Measurements from ENCODE around the gene ALDH1A2.
"Not testable (repeated sequence)": the region's sequence is repeated elsewhere in the genome, so short reads cannot be mapped to it uniquely, and the experiment has no call there.

ALDH1A2 gene

GRCh38 chr15:58065445-58066041 lies at the start of gene ALDH1A2:
Gene ALDH1A2 (minus strand): TSS chr15:58065711. CDS start chr15:58065650, 61 bp downstream.
- no peak for DNase-seq

GRCh38 chr15:58114812-58115211 lies 49.3 kb upstream of the ALDH1A2 start:
- DNase-seq: no peak

GRCh38 chr15:58114388-58114787 lies 48.9 kb upstream of the ALDH1A2 start:
- no peak for DNase-seq

- DNase-seq: not testable (repeated sequence)
Observed at GRCh38 chr15:58113358-58113757, 47.8 kb upstream of the ALDH1A2 start.

GRCh38 chr15:58111718-58112104 lies 46.2 kb upstream of the ALDH1A2 start:
- DNase-seq: no peak

GRCh38 chr15:58110999-58111717 lies 45.6 kb upstream of the ALDH1A2 start:
- no peak for DNase-seq

GRCh38 chr15:58109419-58109818 lies 43.9 kb upstream of the ALDH1A2 start:
- no peak for DNase-seq

GRCh38 chr15:58108117-58108516 lies 42.6 kb upstream of the ALDH1A2 start:
- DNase-seq: no peak

- DNase-seq: no peak
Observed at GRCh38 chr15:58103482-58103881, 38.0 kb upstream of the ALDH1A2 start.

GRCh38 chr15:58096529-58097084 lies 31.1 kb upstream of the ALDH1A2 start:
- DNase-seq: no peak

GRCh38 chr15:58095415-58095814 lies 29.9 kb upstream of the ALDH1A2 start:
- no peak for DNase-seq

GRCh38 chr15:58087871-58088270 lies 22.4 kb upstream of the ALDH1A2 start:
- no peak for DNase-seq

- DNase-seq: no peak
Observed at GRCh38 chr15:58086491-58086890, 21.0 kb upstream of the ALDH1A2 start.

- DNase-seq: no peak
Observed at GRCh38 chr15:58083526-58083925, 18.0 kb upstream of the ALDH1A2 start.

- no peak for DNase-seq
Observed at GRCh38 chr15:58081891-58082290, 16.4 kb upstream of the ALDH1A2 start.

- no peak for DNase-seq
Observed at GRCh38 chr15:58081456-58081855, 15.9 kb upstream of the ALDH1A2 start.

GRCh38 chr15:58080959-58081358 lies 15.4 kb upstream of the ALDH1A2 start:
- not testable (repeated sequence) for DNase-seq

GRCh38 chr15:58080398-58080797 lies 14.9 kb upstream of the ALDH1A2 start:
- no peak for DNase-seq

- DNase-seq: no peak
Observed at GRCh38 chr15:58078591-58078990, 13.1 kb upstream of the ALDH1A2 start.

GRCh38 chr15:58077427-58077826 lies 11.9 kb upstream of the ALDH1A2 start:
- no peak for DNase-seq

- no peak for DNase-seq
Observed at GRCh38 chr15:58074452-58074851, 8.9 kb upstream of the ALDH1A2 start.

GRCh38 chr15:58070801-58071418 lies 5.4 kb upstream of the ALDH1A2 start:
- no peak for DNase-seq

- no peak for DNase-seq
Observed at GRCh38 chr15:58069008-58069407, 3.5 kb upstream of the ALDH1A2 start.

Data from NCI-H2081 treated with DMSO at 0.1 percent for 48 hours (cell line).